Esophagus muscularis mucosa (tissue), 3 donors: ENCODE data around the gene PIMREG.

Source experiments
- CTCF ChIP-seq, 3 experiments: fragments of 200-600 bp in 2 of 3; fragments of 450-650 bp in 1 of 3; sonication (generic) in 2 of 3; IDR thresholded peaks; one replicate each; pipeline ENCODE4 v1.5.1; 2017 to 2019; ENCODE audit warnings: antibody characterized with exemption in 3 of 3, mild to moderate bottlenecking in 2 of 3, moderate library complexity in 1 of 3
- POLR2AphosphoS5 ChIP-seq, 2 donors: sonication (generic); formaldehyde crosslinking; IDR thresholded peaks; one replicate each; pipeline ENCODE4 v1.6.1; 2017; ENCODE audit warnings: antibody characterized with exemption in 2 of 2

GRCh38 chr17:6454495-6455320, 10.5 kb downstream of the PIMREG start:
- TF ChIP-seq CTCF (IDR thresholded peaks at IDR 0.05) (no peak), POLR2AphosphoS5 (IDR thresholded peaks at IDR 0.05) (no peak)
